ENCODE data around the gene CMPK1. TPM values are rescaled to one million over a fixed set of nuclear protein-coding genes. Genes with fewer than 3 reads are reported as not detected.

Gene CMPK1
- total and polyA plus RNA-seq, 2 of the 8 experiments (the other 6 are each of a cell fraction or from before 2014, with no cell fraction given) = 6.0 to 36.9 TPM

DNA sequence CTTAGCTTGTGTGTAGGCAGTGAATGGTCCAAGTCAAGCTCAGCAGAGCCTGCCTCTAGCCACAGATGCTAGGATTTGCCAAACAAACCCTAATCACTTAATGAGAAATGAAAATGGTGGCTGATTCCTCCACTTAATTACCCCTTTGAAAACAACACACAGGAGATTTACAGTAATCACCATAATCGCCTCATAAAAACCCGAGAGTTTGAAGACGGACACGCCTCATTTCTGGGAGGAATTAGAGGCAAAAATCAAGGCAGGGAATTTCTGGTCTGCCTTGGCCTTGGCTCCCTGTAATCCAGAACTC, 66.2 kb downstream of the CMPK1 start:
- Histone ChIP-seq H2BK120ac (replicated peaks; ENCODE audit: low read depth, low read length) (no peak overlapping the region), H3K4me3 (ENCODE audit: extremely low read depth in 1 of 4, insufficient read depth in 2 of 4, low read depth in 3 of 4, low read length in 4 of 4) (no peak overlapping the region), H3K9me3 (ENCODE audit: insufficient read depth in 2 of 2, low read depth in 1 of 2, low read length in 1 of 2) (no peaks in the 10 kb centered on the region), H3K4ac (replicated peaks; ENCODE audit: insufficient read length, low read depth, low read length) (no peak overlapping the region), H3K9ac (replicated peaks in 1 of 4; ENCODE audit: extremely low read depth in 1 of 4, low read depth in 3 of 4, low read length in 3 of 4) (no peak overlapping the region), H3K79me2 (ENCODE audit: control insufficient read depth in 1 of 2, insufficient read depth in 2 of 2, low read length in 2 of 2) (no peaks in the 10 kb centered on the region), H3K18ac (ENCODE audit: extremely low read depth, low read length) (no peak overlapping the region), H3K27me3 (replicated peaks in 1 of 4; ENCODE audit: control insufficient read depth in 3 of 4, extremely low read depth in 1 of 4, insufficient read depth in 3 of 4, low read length in 3 of 4) (peaks cover 0 to 4% (median 0%) of the 10 kb centered on the region in 4 experiments; a peak in 3 of 7 replicates), H3K79me1 (ENCODE audit: low read depth, low read length) (no peaks in the 10 kb centered on the region), H2BK20ac (ENCODE audit: low read length) (no peak overlapping the region), H2BK12ac (ENCODE audit: low read depth, low read length) (no peak overlapping the region), H3K14ac (ENCODE audit: insufficient read length) (no peak overlapping the region), H4K8ac (ENCODE audit: extremely low read depth, insufficient read depth, low read length) (no peak overlapping the region), H2AFZ (ENCODE audit: low read length) (no peak overlapping the region), H3K56ac (replicated peaks; ENCODE audit: insufficient read length, low read depth, low read length) (no peak overlapping the region), H4K20me1 (replicated peaks in 1 of 2; ENCODE audit: control insufficient read depth in 1 of 2, insufficient read depth in 2 of 2, low read length in 2 of 2) (no peaks in the 10 kb centered on the region), H2BK15ac (ENCODE audit: low read length) (no peak overlapping the region), H2BK5ac (ENCODE audit: low read depth, low read length) (no peak overlapping the region), H3K4me2 (ENCODE audit: insufficient read depth in 1 of 2, low read depth in 2 of 2, low read length in 2 of 2) (no peak overlapping the region), H3K23ac (ENCODE audit: insufficient read length) (no peak overlapping the region), H3K4me1 (replicated peaks in 1 of 4; ENCODE audit: control insufficient read depth in 3 of 4, insufficient read depth in 4 of 4, low read length in 3 of 4) (no peaks in the 10 kb centered on the region), H3K36me3 (ENCODE audit: control insufficient read depth in 2 of 4, insufficient read depth in 4 of 4, low read length in 3 of 4) (no peaks in the 10 kb centered on the region), H3K23me2 (ENCODE audit: low read depth, low read length) (no peaks in the 10 kb centered on the region), H4K5ac (ENCODE audit: insufficient read length, low read depth, low read length) (no peak overlapping the region), H4K91ac (replicated peaks; ENCODE audit: insufficient read length, low read length) (no peak overlapping the region), H2AK5ac (ENCODE audit: low read depth, low read length) (no peak overlapping the region), H3K27ac (ENCODE audit: low read depth, low read length) (no peak overlapping the region)
- ChIA-PET CTCF (ENCODE audit: partially characterized antibody) (interaction anchor here (0.5 to 4.2 kb wide), 5 partner anchors 8 to 25 kb away, joined by 3 to 46 read pairs (median 3); no protein-coding TSS in a partner anchor), POLR2A (ENCODE audit: partially characterized antibody) (no interaction called here)
- WGBS, 2 experiments (ENCODE audit: extremely low coverage in 1 of 2, insufficient coverage in 1 of 2, insufficient read length in 1 of 2, insufficient replicate concordance in 2 of 2, low coverage in 1 of 2, low lambda C conversion rate in 2 of 2, missing lambda C conversion rate in 1 of 2) = 99% methylated on average over 4 of the region's 4 CpGs; no CpG with 5 or more reads in 1 of the 2 experiments
- no peak for TF ChIP-seq HDAC6 (IDR thresholded peaks at IDR 0.05; ENCODE audit: low read depth, low read length)
- no peak for TF ChIP-seq RBBP5 (IDR thresholded peaks at IDR 0.05; ENCODE audit: borderline replicate concordance, low read depth, low read length)
- TF ChIP-seq, protein P1, sequence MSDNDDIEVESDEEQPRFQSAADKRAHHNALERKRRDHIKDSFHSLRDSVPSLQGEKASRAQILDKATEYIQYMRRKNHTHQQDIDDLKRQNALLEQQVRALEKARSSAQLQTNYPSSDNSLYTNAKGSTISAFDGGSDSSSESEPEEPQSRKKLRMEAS (IDR thresholded peaks at IDR 0.05) = no peak
- TF ChIP-seq, protein P2, sequence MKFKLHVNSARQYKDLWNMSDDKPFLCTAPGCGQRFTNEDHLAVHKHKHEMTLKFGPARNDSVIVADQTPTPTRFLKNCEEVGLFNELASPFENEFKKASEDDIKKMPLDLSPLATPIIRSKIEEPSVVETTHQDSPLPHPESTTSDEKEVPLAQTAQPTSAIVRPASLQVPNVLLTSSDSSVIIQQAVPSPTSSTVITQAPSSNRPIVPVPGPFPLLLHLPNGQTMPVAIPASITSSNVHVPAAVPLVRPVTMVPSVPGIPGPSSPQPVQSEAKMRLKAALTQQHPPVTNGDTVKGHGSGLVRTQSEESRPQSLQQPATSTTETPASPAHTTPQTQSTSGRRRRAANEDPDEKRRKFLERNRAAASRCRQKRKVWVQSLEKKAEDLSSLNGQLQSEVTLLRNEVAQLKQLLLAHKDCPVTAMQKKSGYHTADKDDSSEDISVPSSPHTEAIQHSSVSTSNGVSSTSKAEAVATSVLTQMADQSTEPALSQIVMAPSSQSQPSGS (IDR thresholded peaks at IDR 0.05; ENCODE audit: low read length) = no peak
- TF ChIP-seq POLR2A (IDR thresholded peaks at IDR 0.05; ENCODE audit: control extremely low read depth in 1 of 2, low read depth in 2 of 2, low read length in 2 of 2) = no peak
- TF ChIP-seq, protein P3, sequence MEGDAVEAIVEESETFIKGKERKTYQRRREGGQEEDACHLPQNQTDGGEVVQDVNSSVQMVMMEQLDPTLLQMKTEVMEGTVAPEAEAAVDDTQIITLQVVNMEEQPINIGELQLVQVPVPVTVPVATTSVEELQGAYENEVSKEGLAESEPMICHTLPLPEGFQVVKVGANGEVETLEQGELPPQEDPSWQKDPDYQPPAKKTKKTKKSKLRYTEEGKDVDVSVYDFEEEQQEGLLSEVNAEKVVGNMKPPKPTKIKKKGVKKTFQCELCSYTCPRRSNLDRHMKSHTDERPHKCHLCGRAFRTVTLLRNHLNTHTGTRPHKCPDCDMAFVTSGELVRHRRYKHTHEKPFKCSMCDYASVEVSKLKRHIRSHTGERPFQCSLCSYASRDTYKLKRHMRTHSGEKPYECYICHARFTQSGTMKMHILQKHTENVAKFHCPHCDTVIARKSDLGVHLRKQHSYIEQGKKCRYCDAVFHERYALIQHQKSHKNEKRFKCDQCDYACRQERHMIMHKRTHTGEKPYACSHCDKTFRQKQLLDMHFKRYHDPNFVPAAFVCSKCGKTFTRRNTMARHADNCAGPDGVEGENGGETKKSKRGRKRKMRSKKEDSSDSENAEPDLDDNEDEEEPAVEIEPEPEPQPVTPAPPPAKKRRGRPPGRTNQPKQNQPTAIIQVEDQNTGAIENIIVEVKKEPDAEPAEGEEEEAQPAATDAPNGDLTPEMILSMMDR (IDR thresholded peaks at IDR 0.05; ENCODE audit: control extremely low read depth in 1 of 3, insufficient read depth in 1 of 3, low read depth in 1 of 3, low read length in 3 of 3) = no peak
- TF ChIP-seq CHD1 (IDR thresholded peaks at IDR 0.05; ENCODE audit: low read depth, low read length) = no peak
- no peak for TF ChIP-seq EGR1 (IDR thresholded peaks at IDR 0.05; ENCODE audit: borderline replicate concordance, low read depth, low read length)
- no peak for TF ChIP-seq CBX8 (IDR thresholded peaks at IDR 0.05; ENCODE audit: borderline replicate concordance, low read depth, low read length)
- DNase-seq (ENCODE audit: low read depth in 1 of 2, low spot score in 2 of 2) (no peak), FAIRE-seq (no peak)
